ENCODE data around the gene DIAPH2.

The DIAPH2 gene

DNA sequence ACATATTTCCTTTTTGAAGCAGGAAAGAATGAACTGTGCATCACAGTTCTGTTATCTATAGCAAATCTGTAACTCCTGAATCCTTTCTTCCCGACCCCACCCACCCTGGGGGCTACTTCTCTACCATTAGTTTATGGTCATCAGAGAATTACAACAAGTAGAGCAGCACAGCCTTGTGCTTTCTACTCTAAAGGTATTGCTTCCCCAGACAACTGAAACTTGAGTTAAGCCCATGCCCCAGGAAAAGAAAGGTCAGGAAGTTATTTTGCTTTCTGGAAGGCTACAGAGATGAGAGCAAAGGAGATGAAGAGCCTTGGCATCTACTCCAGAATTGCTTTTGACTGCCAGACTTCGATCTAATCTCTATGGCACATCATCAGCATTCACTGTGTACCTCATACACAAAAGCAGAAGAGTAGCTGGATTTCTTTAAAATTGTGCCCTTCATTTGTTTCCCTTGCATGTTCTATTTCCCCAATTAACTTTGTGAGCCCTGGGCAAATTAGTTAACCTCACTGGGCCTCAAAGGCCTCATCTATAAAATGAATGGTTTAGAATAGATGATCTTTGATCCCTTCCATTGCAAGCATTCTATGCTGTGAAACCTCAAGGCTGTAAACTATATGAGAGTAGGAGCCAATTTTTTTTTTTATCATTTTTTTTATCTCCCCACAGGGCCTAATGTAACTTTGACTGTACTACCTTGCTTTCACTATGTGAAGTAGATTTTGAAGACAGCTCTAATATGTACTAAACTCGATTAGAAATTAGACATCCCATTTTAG is 794.7 kb downstream of the DIAPH2 start:
- no peak for DNase-seq (ENCODE audit: low spot score)

DNA sequence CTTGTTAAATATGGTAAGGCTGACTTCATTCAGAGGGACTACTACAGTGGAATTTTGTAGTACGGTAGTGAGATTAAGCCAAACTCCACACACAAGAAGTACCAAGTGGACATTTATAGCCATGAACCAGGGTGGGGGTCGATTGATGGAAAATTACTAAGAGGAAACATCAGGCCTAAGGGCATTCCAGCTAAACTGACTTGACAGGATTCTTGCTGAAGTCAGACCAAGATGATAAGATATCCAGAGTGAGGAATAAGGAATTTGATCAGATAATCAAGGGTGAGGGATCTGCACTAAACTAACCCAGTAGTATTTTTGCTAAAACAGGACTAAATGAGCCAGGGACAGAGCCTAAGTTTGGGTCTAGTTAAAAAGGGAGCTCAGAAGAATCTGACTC is 796.6 kb downstream of the DIAPH2 start:
- no peak for DNase-seq (ENCODE audit: low spot score)

DNA sequence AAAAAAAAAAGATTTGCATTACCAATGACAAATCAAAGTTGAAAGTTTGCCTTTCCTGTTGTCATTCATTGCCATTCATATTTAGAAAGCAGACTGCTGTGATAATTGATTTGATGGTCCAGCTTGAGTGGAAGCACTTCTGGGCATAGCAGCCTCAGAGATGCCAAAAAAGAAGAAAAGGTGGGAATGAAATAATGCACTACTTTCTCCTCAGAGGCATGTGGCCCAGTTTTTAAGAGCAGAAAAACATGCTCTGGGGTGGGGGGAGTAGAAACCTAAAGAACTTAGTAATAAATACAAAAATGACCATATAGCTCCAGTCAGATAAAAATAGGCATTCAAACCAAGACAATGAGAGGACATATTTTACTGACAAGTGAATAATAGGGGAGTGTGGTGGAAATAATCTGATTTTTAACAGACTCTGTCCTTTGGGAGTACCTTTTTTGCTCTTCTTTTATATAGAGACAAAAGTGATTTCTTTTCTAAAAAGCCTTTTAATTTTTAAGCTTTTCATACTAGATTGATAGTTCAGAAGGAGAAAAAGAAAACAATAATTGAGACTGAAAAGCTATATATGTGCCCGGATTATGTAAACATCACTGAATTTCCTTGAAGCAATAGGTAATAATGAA is 798.1 kb downstream of the DIAPH2 start:
- no peak for DNase-seq (ENCODE audit: low spot score)

DNA sequence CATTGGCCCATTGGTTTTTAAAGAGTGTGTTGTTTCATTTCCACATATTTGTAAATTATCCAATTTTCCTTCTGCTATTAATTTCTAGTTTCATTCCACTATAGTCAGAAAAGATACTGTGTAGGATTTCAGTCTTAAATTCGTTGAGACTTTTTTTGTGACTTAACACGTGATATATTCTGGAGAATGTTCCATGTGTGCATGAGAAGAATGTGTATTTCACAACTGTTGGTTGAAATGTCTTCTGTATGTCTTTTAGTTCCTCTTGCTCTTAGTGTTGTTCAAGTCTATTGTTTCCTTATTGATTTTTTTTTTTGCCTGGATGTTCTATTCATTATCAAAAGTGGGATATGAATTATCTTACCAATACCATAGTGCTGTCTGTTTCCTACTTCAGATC is 806.0 kb downstream of the DIAPH2 start:
- DNase-seq (ENCODE audit: low spot score), result no peak

DNA sequence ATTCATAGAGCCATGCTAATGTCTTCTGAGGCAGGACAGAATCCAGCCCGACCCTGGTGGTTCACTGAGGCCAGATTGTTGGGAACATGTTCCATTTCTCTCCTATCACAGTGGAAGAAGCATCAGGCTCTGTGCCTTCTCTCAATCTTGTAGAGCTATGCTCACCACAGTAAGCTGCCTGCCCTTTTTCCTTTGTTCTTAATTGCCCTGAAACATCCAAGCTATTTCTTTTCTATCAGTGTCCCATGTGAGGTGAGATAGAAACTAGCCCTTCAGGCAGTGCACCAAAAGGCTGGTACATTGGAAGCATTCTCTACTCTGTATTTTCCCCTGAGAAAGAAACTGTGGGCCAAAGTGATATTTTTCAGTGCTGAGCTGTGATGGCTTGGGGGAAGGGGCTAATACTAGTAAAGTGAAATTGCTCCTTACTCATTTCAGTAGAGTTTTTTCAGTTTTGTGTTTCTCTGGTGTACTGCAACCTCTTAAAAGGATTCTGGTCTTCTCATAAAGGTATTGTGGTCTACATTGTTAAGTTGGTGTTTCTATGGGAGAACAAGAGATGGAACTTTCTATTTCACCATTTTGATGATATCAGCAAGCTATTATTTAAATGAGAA is 810.2 kb downstream of the DIAPH2 start:
- DNase-seq (ENCODE audit: low spot score), result no peak

DNA sequence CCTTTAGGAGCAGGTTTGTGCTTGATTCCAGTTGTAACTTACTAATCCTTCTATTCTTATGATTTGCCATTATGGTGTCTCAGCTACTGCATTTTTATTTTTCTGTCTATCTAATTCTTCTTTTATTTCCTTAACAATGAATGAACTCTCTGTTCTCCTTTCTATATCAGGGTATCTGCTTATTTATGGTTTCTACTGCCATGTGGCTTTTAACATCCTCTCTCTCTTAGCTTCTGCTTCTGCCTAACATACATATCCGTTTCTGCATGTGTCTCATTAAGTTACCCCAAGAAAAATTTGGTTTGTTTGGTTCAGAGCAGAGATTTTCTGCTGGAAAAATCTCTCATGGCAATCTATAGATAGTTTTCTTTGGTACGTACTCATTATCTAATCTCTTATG is 813.5 kb downstream of the DIAPH2 start:
- DNase-seq (ENCODE audit: low spot score), result no peak

DNA sequence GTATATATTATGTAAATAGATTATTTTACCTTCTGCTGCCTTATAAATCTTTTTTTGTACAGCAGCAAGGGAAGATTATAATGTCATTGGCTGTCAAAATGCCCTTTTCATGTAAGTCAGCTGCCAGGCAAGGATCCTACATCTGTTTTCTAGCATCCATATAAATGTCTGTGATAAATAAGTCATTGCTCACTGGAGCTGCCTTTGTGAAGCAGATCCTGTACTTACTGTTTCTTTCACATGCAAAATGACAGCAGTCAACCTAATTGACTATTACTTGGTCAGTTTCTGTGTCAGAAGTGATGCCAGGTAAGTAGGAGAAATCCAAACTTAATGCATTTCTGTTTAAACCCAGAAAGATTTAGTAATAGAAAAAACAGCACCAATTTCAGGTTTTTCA is 819.8 kb downstream of the DIAPH2 start:
- DNase-seq (ENCODE audit: low spot score), result no peak

DNA sequence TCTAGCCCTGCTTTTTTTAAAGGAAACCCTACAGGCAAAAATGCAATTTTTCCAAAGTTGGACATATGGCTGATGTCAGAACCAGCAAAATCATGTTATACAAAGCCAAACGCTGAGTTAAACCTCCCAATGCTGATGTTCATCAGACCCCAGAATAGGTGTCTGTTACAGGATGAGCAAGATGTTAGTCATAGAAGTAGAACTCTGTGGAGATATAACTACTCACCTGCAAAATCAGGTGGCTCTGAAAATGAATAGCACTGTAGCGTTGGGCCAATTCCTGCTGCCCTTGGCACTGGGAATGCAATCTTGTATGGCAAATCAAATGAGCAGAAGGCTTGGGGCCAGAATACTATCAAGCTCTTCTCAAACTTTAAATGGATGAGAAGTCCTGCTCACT is 833.1 kb downstream of the DIAPH2 start:
- no peak for DNase-seq (ENCODE audit: low spot score)

DNA sequence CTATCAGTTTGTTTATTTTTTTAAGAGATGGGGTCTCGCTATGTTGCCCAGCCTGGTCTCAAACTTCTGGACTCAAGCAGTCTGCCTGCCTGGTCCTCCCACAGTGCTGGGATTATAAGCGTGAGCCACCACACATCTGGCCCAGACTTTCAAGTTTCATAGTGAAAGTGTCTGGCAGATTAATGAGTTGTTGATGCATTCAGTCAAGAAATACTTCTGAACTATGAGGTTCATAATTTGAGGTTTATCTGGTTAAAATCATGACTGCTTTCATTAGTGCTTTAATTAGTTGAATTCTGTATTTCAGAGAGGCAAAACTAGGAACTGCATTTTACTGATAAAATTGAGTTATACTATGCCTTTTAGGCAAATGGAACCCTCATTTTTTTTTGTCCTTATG is 837.7 kb downstream of the DIAPH2 start:
- no peak for DNase-seq (ENCODE audit: low spot score)

DNA sequence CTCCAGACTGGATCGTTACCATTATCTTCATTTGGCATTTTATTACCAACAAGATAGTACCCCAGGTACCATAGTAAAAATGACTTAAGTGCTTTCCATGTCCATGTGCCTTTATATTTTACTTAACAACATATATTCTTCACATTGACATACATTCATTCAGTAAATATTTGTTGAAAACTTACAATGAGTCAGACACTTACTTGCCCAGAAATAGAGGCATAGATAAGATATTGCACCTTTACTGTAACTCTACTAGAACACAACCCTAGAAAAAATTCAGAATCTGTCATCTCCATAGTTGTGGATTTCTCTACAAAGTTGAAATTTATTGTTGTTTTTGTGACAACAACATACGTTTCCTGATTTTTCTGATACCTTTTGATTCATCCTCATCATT is 839.7 kb downstream of the DIAPH2 start:
- DNase-seq (ENCODE audit: low spot score), result no peak

DNA sequence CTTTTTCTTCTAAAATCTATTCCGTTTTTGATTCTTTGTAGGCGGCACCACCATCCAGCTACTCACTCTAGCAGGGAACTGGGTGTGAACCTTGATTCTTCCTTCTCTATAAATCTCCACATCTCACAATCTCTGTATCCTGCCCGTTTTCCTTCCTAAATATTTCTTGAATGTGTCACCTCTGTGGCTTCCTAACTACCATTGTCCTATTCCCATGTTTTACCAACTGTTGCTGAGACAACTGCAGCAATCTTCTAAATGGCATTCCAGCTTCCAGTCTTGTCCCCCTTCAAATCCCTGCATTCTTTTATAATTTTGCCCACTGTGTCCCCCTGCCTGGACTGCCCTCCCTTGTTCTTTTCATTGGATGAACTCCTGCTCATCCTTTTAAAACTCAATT is 840.4 kb downstream of the DIAPH2 start:
- DNase-seq (ENCODE audit: low spot score), result no peak

DNA sequence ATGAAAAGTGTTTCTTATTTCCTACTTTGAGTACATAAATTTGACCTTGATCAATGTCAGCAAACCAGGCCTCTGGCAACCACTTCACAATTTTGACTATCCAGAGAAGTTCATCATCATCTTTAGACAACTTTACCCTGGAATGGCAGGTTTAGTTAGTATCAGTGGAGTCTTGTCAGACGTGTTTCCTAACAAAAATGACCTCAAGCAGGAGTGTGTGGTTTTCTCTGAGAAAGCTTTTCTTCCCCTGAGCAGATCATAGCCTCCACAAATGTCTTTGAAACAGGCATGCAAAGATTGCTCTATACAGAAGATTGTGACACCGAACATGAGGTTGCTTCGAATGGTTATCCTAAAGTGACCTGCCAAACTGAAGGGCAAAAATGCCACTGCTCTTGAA is 841.3 kb downstream of the DIAPH2 start:
- DNase-seq (ENCODE audit: low spot score), result no peak

DNA sequence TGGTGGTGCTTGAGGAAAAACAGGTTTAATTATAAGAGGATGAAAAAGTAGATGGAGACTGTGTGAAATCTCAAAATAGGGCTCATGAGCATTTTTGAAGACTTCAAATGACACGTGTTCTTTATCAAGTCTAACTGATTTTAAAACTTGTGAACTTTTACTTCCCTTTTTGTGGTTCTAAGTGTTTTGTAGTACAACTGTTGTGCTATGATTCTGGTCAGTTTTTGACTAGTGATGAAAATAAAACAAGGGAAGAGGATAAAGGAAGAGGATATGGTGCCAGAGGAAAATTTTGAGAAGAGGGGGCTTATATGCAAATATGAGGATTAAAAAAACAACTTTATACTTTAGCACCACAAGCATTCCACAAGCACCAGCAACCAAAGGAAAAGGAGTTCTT is 843.1 kb downstream of the DIAPH2 start:
- DNase-seq (ENCODE audit: low spot score), result no peak

DNA sequence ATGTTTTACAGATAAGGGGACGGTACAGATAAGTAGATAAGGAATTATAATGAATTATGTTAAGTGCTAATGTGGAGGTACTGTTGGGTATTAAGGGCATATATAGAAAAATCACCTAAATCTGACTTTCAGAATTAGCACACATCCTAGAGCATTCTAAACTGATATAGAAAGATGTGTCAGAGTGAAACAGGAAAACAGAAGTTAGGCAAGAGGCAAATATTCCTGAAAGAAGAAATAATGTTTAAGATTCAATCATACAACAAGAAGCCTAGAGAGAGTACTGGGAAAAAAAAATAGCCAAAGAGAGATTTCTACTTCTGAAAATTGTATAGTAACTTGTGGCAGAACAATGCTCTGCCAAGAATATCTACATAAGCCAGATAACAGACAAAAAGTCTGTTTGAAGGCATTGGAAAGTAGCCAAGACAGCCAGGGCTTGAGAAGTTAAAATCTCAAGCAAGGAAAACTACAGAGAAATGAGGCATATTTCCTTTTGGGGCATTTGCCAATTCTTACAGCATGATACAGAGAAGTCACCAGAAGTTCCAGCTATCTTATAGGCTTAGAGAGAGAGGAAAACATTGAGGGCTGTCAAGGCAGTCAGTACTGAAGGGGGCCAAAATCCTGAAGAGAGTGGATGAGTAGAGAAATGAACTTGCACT is 845.0 kb downstream of the DIAPH2 start:
- no peak for DNase-seq (ENCODE audit: low spot score)

DNA sequence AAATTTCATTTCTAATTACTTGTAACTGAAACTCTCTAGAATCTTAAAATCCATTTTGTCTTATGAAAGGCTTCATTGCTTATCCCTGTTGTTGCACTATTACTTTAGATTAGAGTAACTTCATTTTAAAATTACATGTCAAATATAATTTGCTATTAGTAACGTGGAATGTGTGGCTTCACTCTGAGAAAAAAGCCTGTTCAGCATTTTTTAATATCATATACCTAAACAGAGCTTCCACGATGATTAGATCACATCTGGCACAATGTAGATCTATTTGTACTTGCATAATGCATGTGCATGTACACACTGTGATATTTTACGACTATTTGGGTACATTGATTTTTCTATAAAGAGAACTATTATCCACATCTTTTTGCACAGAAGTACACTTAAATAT is 847.2 kb downstream of the DIAPH2 start:
- DNase-seq (ENCODE audit: low spot score), result no peak

DNA sequence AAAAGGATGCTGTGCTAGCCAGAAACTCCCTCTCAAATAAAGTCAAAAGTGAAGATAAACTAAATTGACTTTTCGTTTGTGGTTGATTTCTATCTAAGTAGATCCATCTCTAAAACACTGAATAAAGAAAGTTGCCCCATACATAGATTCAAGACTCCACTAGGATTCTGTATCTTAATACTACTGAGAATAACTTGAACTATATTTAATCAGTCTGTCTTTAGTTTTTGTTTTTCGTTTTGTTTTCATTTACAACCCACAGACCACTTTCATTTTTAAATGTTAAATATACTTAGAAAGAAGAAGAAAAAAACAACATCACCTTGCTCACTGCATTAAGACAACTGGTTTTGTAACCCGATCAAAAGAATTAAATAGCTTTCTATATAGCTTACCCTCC is 854.1 kb downstream of the DIAPH2 start:
- DNase-seq (ENCODE audit: low spot score), result no peak

DNA sequence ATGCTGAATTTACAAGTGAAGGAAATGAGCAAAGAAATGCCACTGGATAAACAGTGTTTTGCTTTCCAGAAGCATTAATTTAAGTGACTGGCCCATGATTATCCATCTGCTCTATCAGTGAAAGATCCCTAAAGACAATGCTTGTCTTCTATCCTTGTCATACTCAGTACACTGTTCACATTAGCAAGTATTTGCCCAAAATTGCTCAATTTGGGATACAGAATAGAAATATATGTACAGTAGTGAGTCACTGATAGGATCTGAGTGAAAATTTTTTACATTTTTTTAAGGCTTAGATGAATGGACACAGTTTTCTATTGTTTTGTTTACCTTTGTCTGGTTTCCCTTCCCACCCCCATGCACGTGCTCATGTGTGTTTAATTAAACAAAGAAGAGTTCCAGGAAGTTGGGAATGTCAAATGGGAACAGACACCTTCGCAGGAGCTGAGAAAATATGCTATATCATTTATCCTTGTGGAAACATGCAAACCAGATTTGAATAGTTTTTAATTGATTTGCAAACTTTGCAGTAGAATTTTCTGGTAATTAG is 855.4 kb downstream of the DIAPH2 start:
- DNase-seq (ENCODE audit: low spot score), result no peak

DNA sequence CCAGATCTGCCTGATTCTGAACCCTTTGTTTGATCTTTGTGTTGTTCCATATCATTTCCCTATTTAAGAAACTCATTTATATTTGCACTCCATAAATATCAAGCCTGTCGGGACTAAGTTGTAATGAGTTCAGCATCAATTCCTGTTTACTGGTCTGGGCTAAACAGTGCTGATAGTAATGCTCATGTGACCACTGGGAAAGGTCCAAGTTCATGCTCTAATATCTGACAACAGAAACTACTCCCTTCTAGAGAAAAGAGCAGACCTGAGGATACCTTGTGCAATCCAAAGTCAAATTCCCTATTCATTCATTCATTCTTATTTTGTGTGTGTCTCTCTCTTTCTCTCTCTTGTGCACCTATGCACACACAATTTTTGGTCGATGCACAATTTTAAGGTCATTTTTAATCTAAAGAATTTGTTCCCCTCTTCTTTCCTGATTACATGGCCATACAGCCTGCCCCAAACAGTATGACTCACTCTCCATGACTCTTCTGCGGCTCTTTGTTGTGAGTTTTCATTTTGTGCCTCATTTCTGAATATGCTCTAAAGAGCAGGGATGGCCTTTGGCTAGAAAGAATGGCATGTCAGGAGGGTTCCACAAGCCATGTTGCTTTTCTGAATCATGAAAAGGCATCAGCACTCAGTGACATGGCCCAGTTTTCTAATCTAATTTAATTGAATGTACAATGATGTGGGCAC is 863.4 kb downstream of the DIAPH2 start:
- DNase-seq (ENCODE audit: low spot score), result no peak

DNA sequence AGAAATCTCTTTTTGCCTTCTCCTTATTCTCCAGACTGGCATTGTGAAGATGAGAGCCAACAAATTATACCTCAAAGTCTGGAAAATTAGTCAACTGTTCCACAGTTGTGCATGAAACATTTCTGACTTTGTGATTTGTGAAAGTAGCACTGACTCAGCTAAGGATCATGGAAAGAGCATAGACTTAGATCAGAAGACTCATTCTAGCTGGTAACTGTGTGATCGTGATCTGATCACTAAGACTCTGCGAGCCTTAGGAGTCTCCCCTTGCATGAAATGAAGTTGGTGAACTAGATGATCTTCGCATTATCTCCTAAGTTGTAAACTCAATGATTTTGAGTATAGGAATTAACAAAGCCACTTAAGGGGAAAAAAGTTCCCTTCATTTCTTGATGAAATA is 867.2 kb downstream of the DIAPH2 start:
- no peak for DNase-seq (ENCODE audit: low spot score)

DNA sequence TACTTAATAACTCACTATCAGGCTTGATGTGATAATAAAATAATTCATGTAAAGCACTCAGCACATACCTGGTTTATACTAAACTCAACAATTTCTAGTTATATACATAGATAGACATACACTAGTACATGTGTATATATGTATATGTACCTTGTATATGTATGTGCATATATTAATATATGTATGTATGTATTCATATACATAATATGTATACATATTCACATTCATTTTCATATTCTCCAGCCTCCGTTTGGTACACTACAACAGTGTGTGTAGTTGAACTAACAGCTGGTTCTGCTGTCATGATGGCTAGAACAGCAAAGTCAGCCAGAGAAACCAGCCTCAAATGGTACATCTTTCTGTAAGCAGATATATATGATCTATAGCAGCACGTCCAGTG is 869.2 kb downstream of the DIAPH2 start:
- no peak for DNase-seq (ENCODE audit: low spot score)

DNA sequence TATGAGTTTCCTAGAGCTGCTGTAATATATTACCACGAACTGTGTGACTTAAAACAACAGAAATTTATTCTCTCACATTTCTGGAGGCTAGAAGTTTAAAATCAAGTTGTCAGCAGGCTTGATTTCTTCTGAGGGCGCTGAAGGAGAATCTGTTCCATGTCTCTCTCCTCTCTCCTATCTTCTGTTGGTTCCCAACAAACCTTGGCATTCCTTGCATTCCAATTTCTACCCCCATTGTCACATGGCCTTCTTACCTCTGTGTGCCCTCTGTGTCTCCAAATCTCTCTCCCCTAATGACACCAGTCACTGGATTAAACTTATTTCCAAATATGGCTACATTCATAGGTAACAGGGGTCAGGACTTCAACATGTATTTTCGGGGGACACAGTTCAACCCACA is 871.7 kb downstream of the DIAPH2 start:
- DNase-seq (ENCODE audit: low spot score), result no peak

DNA sequence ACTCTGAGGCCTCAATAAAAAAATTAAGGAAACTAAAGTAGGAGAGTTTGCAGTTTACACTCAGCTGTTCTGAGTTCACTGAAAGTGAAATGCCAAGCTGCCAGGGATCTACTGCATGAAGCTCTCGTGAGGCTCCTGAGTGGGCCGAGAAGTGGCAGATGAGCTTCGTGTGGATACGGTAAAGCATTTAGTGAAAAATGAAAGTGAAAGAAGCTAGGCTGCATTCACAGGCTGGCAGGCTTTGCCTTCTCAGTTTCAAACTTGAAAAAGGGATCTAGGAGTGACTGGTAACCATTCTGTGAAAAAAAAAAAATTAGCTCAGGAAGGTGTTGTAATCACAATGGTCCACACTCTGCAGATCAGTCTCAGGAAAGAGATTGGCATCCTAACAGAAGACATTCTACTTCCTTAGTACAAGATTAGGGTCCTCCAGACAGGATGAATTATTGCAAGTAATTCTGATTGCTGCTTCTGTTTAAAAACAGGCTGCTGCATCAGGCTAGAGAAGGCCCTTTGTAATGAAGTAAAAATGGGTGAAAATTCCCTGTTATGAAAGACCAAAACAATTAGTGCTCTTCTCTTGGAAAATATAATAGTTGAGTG is 879.0 kb downstream of the DIAPH2 start:
- DNase-seq (ENCODE audit: low spot score), result no peak

Data from cerebellar cortex (tissue), 1 donor.